ENCODE results near the gene SSNA1.

- TF ChIP-seq POLR2A (IDR thresholded peaks at IDR 0.05; ENCODE audit: low read depth), result no peak
- no peak for TF ChIP-seq CTCF (IDR thresholded peaks at IDR 0.05)
These were observed 45.0 kb upstream of the SSNA1 start for GRCh38 chr9:137143459-137143858.
